ENCODE measurements around the gene DRC1. TPM values are rescaled to one million over a fixed set of nuclear protein-coding genes. Genes with fewer than 3 reads are reported as not detected.

The DRC1 gene
- polyA plus RNA-seq, 1 experiment: 0.05 TPM

GRCh38 chr2:26483957-26484565 is 82.3 kb downstream of the DRC1 start:
- ChIA-PET CTCF (interaction anchor here (2.0 kb wide), 1 partner anchor 19 kb away, joined by 8 read pairs; no protein-coding TSS in a partner anchor), POLR2A (no interaction called here)
- H3K4me3 ChIP-seq (ENCODE audit: low read depth, low read length): no peak overlapping the region
- peaks cover 4% of the 10 kb centered on the region; the same call in 1 of the 2 replicates for H3K27me3 ChIP-seq (ENCODE audit: control insufficient read depth, insufficient read depth, low read length)
- no peak for DNase-seq (ENCODE audit: low read depth)
- H3K36me3 ChIP-seq (ENCODE audit: control insufficient read depth, insufficient read depth, low read length): no peaks in the 10 kb centered on the region
- TF ChIP-seq, protein P1, sequence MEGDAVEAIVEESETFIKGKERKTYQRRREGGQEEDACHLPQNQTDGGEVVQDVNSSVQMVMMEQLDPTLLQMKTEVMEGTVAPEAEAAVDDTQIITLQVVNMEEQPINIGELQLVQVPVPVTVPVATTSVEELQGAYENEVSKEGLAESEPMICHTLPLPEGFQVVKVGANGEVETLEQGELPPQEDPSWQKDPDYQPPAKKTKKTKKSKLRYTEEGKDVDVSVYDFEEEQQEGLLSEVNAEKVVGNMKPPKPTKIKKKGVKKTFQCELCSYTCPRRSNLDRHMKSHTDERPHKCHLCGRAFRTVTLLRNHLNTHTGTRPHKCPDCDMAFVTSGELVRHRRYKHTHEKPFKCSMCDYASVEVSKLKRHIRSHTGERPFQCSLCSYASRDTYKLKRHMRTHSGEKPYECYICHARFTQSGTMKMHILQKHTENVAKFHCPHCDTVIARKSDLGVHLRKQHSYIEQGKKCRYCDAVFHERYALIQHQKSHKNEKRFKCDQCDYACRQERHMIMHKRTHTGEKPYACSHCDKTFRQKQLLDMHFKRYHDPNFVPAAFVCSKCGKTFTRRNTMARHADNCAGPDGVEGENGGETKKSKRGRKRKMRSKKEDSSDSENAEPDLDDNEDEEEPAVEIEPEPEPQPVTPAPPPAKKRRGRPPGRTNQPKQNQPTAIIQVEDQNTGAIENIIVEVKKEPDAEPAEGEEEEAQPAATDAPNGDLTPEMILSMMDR (IDR thresholded peaks at IDR 0.05; ENCODE audit: insufficient read depth, low read depth, low read length): no peak

DNA sequence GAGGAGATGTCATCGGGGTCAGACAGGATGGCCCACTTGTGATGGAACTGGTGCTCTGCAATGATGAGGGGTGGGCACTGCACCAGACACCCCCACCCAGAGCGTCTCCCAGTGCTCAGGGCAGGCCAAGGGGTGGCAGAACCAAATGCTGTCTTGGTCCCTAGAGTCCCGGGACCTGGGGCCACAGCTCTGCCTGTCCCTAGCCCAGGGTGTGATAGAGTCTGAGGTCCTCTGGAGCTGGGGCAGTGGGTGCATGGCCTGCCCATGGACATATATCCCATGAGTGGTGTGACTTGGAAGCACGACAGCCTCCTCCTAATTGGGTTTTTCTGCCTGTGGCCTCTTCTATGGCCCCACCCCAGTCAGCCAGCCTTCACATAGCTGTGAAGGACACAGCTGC is 82.9 kb downstream of the DRC1 start:
- Histone ChIP-seq H3K36me3 (ENCODE audit: control insufficient read depth, insufficient read depth, low read length) (no peaks in the 10 kb centered on the region), H3K27me3 (ENCODE audit: control insufficient read depth, insufficient read depth, low read length) (peaks cover 4% of the 10 kb centered on the region; the same call in 1 of the 2 replicates), H3K4me3 (ENCODE audit: low read depth, low read length) (no peak overlapping the region)
- ChIA-PET CTCF (interaction anchor here (2.0 kb wide), 1 partner anchor 19 kb away, joined by 8 read pairs; no protein-coding TSS in a partner anchor), POLR2A (no interaction called here)
- DNase-seq (ENCODE audit: low read depth): no peak
- TF ChIP-seq, protein P1 (IDR thresholded peaks at IDR 0.05; ENCODE audit: insufficient read depth, low read depth, low read length): no peak

DNA sequence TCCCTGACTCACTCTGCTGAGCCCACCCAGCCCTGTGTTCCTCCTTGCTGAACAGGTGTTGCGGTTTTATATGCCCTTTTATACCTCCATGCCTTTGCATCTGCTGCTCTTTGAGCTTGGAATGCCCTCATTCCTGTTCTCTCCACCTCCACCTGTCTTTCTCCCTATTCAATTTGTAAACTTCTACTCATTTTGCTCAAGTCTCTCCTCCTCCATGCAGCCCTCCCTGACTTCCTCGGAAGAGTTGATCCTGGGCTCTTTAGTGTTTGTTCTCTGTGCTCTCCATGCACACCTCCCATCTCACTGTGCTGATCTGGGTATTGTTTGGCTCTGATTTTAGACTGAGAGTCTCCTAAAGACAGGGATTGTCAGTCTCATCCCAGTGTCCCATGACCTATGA is 83.4 kb downstream of the DRC1 start:
- no peaks in the 10 kb centered on the region for H3K36me3 ChIP-seq (ENCODE audit: control insufficient read depth, insufficient read depth, low read length)
- TF ChIP-seq, protein P1 (IDR thresholded peaks at IDR 0.05; ENCODE audit: insufficient read depth, low read depth, low read length): no peak
- peaks cover 4% of the 10 kb centered on the region; the same call in 1 of the 2 replicates for H3K27me3 ChIP-seq (ENCODE audit: control insufficient read depth, insufficient read depth, low read length)
- ChIA-PET CTCF (interaction anchor here (2.0 kb wide), 1 partner anchor 18 kb away, joined by 8 read pairs; no protein-coding TSS in a partner anchor), POLR2A (no interaction called here)
- no peak for DNase-seq (ENCODE audit: low read depth)
- H3K4me3 ChIP-seq (ENCODE audit: low read depth, low read length): no peak overlapping the region

DNA sequence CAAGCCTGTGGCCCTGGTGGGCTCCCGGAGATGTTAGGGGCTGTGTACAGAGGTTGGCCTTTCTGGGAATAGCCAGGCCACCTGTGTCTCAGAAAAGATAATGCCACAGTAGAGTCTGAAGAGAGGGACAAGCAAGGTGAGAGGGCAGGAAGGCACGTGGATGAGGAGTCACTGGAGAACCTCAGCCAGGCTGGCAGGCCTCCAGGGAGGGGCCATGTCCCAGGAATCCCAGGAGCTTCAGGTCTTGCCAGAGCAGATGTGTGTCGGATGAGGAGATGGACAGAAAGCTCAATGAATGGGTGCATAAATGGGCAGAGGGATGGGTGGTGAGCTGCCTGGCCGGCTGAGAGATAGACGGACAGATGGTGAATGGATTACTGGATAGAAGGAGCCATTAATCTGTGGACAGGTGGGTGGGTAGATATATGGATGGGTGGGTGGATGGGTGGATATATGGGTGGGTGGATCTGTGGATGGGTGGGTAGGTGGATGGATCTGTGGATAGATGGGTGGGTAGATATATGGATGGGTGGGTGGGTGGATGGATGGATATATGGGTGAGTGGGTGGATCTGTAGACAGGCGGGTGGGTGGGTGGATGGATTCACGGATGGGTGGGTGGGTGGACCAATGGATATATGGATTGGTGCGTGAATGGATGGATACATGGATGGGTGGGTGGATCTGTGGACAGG is 84.2 kb downstream of the DRC1 start:
- DNase-seq (ENCODE audit: low read depth): no peak
- H3K27me3 ChIP-seq (ENCODE audit: control insufficient read depth, insufficient read depth, low read length): peaks cover 6% of the 10 kb centered on the region
- no peak overlapping the region for H3K4me3 ChIP-seq (ENCODE audit: low read depth, low read length)
- H3K36me3 ChIP-seq (ENCODE audit: control insufficient read depth, insufficient read depth, low read length): no peaks in the 10 kb centered on the region
- TF ChIP-seq, protein P1 (IDR thresholded peaks at IDR 0.05; ENCODE audit: insufficient read depth, low read depth, low read length): no peak
- ChIA-PET POLR2A (no interaction called here), CTCF (interaction anchor here (2.0 kb wide), 1 partner anchor 18 kb away, joined by 8 read pairs; no protein-coding TSS in a partner anchor)

DNA sequence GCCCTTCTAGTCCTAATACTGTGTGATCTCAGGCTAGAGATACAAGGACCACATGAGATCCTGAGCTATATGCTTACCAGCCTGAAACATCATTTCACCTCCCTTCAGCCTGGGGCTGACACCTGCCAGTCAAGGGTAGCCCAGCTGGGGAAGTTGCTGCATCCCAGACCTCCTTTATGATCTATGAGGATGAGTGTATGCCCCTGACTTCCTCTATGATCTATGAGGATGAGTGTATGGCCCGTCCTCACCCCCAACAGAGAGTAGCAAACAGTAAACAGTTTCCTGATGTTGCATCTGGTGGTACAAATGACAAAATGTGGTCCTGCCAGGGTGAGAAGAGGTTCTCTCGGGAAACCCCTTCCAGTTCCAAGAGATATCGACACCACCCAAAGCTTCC is 85.1 kb downstream of the DRC1 start:
- H3K27me3 ChIP-seq (ENCODE audit: control insufficient read depth, insufficient read depth, low read length): peaks cover 6% of the 10 kb centered on the region
- DNase-seq (ENCODE audit: low read depth): no peak
- ChIA-PET CTCF (interaction anchor here (1.7 kb wide), 1 partner anchor 17 kb away, joined by 9 read pairs; no protein-coding TSS in a partner anchor), POLR2A (no interaction called here)
- TF ChIP-seq, protein P1 (IDR thresholded peaks at IDR 0.05; ENCODE audit: insufficient read depth, low read depth, low read length): no peak
- H3K4me3 ChIP-seq (ENCODE audit: low read depth, low read length): no peak overlapping the region
- no peaks in the 10 kb centered on the region for H3K36me3 ChIP-seq (ENCODE audit: control insufficient read depth, insufficient read depth, low read length)
